Measurements from ENCODE around the gene SLC25A22.

SLC25A22 gene

DNA sequence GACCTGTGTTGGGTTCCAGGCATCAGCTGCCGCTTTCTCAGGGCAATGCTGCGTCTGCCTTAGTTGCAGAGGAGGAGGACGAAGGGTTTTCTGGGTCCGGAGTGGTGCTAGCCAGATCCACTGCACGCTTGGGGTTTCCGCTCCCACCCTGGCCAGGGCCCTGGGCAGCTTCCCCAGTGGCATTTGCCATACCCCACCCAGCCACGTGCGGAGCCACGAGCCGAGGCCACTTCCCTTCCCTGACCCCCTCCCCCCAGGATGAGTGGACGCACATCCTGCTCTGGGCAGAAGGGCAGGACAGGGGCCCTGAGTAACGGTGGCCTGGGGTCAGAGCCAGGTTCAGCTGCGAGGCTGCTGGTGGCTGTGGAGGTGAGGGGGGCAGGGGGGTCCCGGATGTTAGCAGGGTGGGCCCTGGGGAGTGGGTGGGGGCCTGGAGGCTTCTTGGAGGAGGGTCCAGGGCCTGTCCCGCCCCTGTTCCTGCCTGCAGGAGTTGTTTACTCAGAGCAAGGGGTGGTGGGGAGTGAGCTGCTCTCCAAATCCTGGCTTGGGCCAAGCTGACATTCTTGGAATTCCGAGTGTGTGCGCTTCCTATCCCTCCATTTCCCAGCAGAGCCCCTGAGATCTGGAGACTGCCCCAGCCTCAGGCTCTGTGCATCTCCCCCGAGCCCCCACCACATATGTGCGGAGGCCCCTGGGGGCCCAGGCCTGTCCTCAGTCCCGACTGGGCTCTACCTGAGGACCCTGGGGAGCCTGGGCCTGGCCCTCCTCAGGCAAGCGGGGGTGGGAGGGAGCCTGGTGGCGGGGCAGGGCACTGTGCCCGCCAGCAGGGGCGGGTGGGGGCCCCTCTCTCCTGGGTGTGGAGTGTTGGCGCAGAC is 46.0 kb upstream of the SLC25A22 start:
- TF ChIP-seq TAF1 (IDR thresholded peaks at IDR 0.05; ENCODE audit: borderline replicate concordance, insufficient read depth, low read length) (peak; percentile 75), POLR2AphosphoS5 (IDR thresholded peaks at IDR 0.05; ENCODE audit: low read depth, low read length) (peak; percentile 67; the same call in 1 of the 2 replicates), FOXP2 (optimal IDR thresholded peaks at IDR 0.05; ENCODE audit: borderline replicate concordance, extremely low read depth, extremely low read length, insufficient read depth) (no peak), SIN3A (IDR thresholded peaks at IDR 0.05; ENCODE audit: borderline replicate concordance, insufficient read depth, low read length) (peak; percentile 92; the same call in 1 of the 2 replicates)
- TF ChIP-seq, protein P1, sequence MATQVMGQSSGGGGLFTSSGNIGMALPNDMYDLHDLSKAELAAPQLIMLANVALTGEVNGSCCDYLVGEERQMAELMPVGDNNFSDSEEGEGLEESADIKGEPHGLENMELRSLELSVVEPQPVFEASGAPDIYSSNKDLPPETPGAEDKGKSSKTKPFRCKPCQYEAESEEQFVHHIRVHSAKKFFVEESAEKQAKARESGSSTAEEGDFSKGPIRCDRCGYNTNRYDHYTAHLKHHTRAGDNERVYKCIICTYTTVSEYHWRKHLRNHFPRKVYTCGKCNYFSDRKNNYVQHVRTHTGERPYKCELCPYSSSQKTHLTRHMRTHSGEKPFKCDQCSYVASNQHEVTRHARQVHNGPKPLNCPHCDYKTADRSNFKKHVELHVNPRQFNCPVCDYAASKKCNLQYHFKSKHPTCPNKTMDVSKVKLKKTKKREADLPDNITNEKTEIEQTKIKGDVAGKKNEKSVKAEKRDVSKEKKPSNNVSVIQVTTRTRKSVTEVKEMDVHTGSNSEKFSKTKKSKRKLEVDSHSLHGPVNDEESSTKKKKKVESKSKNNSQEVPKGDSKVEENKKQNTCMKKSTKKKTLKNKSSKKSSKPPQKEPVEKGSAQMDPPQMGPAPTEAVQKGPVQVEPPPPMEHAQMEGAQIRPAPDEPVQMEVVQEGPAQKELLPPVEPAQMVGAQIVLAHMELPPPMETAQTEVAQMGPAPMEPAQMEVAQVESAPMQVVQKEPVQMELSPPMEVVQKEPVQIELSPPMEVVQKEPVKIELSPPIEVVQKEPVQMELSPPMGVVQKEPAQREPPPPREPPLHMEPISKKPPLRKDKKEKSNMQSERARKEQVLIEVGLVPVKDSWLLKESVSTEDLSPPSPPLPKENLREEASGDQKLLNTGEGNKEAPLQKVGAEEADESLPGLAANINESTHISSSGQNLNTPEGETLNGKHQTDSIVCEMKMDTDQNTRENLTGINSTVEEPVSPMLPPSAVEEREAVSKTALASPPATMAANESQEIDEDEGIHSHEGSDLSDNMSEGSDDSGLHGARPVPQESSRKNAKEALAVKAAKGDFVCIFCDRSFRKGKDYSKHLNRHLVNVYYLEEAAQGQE (IDR thresholded peaks at IDR 0.05; ENCODE audit: insufficient read depth in 1 of 2, low read depth in 2 of 2, low read length in 2 of 2) = peak; percentile 54 to 80; a peak in 3 of 4 replicates

DNA sequence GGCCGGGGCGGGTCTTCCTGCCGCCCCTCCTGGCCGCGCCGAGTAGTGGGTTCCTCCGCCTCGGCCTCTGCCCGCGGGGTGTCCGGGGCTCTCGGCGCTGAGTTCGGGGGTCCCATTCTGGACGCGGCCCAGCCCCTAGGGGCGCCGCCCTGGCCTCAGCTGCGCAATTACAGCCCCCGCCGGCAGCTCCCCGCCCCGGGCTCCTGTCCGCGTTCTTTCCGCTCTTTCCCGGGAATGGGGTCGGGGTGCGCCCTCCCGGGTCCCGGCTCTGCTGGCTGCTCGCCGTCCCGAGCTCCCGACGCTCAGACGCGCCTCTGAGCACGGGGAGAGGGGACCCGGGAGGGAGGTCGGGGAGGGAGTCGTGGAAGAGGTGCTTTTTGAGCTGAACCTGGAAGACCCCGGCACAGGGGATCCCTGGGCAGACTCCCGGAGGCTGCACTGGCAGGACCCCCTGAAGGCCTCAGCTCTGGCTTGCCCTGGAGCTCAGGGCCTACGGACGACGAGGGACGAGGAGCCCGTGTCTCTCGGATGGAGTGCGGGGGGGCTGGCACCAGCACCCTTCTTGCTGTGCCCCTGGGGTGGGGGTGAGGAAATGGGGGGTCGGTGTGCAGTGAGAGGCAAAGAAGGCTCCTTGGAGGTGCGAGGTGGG is 45.1 kb upstream of the SLC25A22 start:
- TF ChIP-seq FOXP2 (optimal IDR thresholded peaks at IDR 0.05; ENCODE audit: borderline replicate concordance, extremely low read depth, extremely low read length, insufficient read depth) (no peak), TAF1 (IDR thresholded peaks at IDR 0.05; ENCODE audit: borderline replicate concordance, insufficient read depth, low read length) (no peak), SIN3A (IDR thresholded peaks at IDR 0.05; ENCODE audit: borderline replicate concordance, insufficient read depth, low read length) (no peak), POLR2AphosphoS5 (IDR thresholded peaks at IDR 0.05; ENCODE audit: low read depth, low read length) (no peak)
- TF ChIP-seq, protein P1 (IDR thresholded peaks at IDR 0.05; ENCODE audit: insufficient read depth in 1 of 2, low read depth in 2 of 2, low read length in 2 of 2) = no peak

DNA sequence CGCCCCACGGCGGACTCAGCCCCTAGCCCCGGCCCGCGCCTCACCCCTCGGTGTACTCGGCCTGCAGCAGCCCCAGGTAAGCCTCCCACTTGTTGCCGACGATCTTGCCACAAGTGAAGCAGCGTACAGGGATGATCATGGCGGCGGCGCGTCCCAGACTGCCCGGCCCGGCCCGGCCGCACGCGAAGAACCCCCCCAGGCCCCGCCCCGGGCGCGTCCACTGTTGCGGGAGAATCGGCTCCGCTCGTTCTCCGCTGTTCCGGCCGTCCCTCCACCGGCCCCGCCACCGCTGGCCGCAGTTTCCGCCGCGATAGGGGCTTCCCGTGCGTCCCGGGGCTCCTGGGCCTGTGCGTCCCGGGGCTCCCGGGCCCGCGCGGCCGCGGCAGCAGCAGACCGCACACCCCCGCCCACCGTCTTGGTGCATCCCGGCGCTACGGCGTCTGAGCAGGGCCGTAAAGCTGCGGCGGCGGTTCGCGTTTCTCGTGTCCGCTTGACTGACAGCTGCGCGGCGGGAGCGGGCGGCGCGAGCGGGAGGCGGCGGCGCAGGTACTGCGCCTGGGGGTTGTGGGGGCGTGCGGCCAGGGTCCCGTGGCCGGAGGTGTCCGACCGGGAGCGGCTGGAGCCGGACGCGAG is 44.4 kb upstream of the SLC25A22 start, which contains the start of the genes POLR2L and TSPAN4:
Gene POLR2L (minus strand): TSS at position 160 of the 633 bp plus-strand sequence. CDS start 21 bp downstream, at position 139.
Gene TSPAN4 (plus strand): TSS at position 483 of the 633 bp plus-strand sequence. CDS start 7,453 bp downstream, outside the sequence.
- peak; percentile 88; the same call in 1 of the 2 replicates for TF ChIP-seq TAF1 (IDR thresholded peaks at IDR 0.05; ENCODE audit: borderline replicate concordance, insufficient read depth, low read length)
- no peak for TF ChIP-seq FOXP2 (optimal IDR thresholded peaks at IDR 0.05; ENCODE audit: borderline replicate concordance, extremely low read depth, extremely low read length, insufficient read depth)
- TF ChIP-seq, protein P1 (IDR thresholded peaks at IDR 0.05; ENCODE audit: insufficient read depth in 1 of 2, low read depth in 2 of 2, low read length in 2 of 2) = 0 out of 4 replicates have a peak, but pooled peaks of 1 of the 2 experiments have one; percentile 19
- peak; percentile 97; the same call in 1 of the 2 replicates for TF ChIP-seq SIN3A (IDR thresholded peaks at IDR 0.05; ENCODE audit: borderline replicate concordance, insufficient read depth, low read length)
- TF ChIP-seq POLR2AphosphoS5 (IDR thresholded peaks at IDR 0.05; ENCODE audit: low read depth, low read length) = peak; percentile 99

DNA sequence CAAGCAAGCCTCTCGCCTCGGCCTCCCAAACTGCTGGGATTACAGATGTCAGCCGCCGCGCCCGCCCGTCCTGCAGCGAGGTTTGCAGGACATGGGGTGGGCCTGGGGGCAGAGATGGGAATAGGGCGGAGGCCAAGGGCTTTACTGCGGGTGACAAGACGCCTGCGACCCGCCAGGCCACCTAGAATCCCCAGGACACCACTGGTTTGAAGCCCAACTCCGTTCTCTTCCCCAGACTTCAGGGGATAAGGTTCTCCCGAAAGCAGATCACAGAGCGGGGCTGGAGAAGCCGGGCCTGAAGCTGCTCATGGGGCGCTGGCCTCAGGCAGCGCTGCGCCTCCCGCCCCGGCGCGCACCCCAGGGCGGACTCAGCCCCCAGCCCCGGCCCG is 43.9 kb upstream of the SLC25A22 start:
- TF ChIP-seq SIN3A (IDR thresholded peaks at IDR 0.05; ENCODE audit: borderline replicate concordance, insufficient read depth, low read length) (peak; percentile 56; the same call in 1 of the 2 replicates), FOXP2 (optimal IDR thresholded peaks at IDR 0.05; ENCODE audit: borderline replicate concordance, extremely low read depth, extremely low read length, insufficient read depth) (no peak)
